ENCODE measurements around the gene EEF1A1.
"Not testable (repeated sequence)": the region's sequence is repeated elsewhere in the genome, so short reads cannot be mapped to it uniquely, and the experiment has no call there.

Gene EEF1A1

GRCh38 chr6:73532293-73532692, 11.5 kb upstream of the EEF1A1 start:
- no peak for TF ChIP-seq CTCF (IDR thresholded peaks at IDR 0.05; ENCODE audit: extremely low read depth, insufficient read depth, missing control alignments)
- no peak for DNase-seq (ENCODE audit: low spot score)
- in situ Hi-C loops (cut with MboI; ENCODE audit: low pct_unique_long_range_greater_than_20kb, low sequenced_read_pairs, unreplicated experiment): no loop called here

DNA sequence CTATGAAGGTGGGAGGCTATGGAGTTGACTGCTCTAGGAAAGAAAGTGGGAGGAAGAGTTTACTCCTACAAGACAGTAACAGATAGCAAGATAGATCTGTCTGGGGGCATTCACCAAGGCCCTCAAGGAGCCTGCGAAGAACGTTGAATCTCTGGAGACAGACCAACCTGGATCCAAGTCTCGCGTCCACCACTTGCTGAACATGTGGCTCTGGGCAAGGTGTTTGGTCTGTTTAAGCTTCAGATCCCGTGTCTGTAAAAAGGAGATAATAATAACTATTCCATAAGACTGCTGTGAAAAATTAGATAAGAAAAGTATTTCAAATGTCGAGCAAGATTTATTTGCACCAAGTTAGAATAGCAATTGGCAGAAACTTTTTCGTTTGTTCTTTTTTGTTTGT, 8.1 kb upstream of the EEF1A1 start:
- in situ Hi-C loops (cut with MboI; ENCODE audit: low pct_unique_long_range_greater_than_20kb, low sequenced_read_pairs, unreplicated experiment): loop anchor here (10.0 kb wide), 1 partner anchor 46 kb away; no protein-coding TSS in a partner anchor
- DNase-seq (ENCODE audit: low spot score): no peak
- no peak for TF ChIP-seq CTCF (IDR thresholded peaks at IDR 0.05; ENCODE audit: extremely low read depth, insufficient read depth, missing control alignments)

DNA sequence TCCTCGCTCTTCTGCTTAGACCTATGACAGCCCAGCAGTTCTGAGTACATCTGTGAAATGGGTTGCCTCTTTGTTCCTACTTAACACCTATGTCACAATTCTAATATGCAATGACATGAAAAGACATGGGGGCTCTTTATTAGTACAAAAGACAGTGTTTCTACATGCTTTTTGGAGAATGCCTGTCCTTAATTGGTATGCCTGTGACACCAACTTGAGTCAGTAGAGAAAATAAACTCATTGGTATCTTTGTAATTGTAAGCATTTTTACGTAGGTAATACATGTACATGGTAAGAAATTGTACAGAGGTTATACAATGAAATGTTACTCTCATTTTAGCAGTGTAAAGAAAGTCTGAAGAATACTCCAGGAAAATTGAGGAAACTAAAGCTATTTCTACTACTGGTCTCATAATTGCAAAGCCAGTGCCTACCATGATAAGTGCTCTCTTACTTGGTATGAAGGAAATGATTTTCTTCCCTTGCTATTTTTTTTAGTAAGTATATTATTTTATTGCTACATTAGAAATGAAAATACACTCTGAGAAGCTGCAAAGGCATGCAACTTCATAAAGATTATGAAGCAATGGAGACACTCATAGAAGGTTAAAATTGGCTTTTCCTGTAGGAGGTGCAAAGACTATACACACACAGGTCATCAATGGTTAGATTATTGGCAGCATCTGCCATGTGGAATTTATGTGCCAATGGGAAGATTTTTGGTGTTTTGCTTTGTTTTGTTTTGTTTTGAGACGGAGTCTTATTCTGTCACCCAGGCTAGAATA, 4.9 kb upstream of the EEF1A1 start:
- no peak for DNase-seq (ENCODE audit: low spot score)
- in situ Hi-C loops (cut with MboI; ENCODE audit: low pct_unique_long_range_greater_than_20kb, low sequenced_read_pairs, unreplicated experiment): loop anchor here (10.0 kb wide), 1 partner anchor 49 kb away; no protein-coding TSS in a partner anchor
- no peak for TF ChIP-seq CTCF (IDR thresholded peaks at IDR 0.05; ENCODE audit: extremely low read depth, insufficient read depth, missing control alignments)

- peak; percentile 69 for DNase-seq (ENCODE audit: low spot score)
- in situ Hi-C loops (cut with MboI; ENCODE audit: low pct_unique_long_range_greater_than_20kb, low sequenced_read_pairs, unreplicated experiment): loop anchor here (10.0 kb wide), 1 partner anchor 51 kb away; no protein-coding TSS in a partner anchor
- TF ChIP-seq CTCF (IDR thresholded peaks at IDR 0.05; ENCODE audit: extremely low read depth, insufficient read depth, missing control alignments): no peak
Measured at GRCh38 chr6:73523434-73524123, 2.7 kb upstream of the EEF1A1 start.

DNA sequence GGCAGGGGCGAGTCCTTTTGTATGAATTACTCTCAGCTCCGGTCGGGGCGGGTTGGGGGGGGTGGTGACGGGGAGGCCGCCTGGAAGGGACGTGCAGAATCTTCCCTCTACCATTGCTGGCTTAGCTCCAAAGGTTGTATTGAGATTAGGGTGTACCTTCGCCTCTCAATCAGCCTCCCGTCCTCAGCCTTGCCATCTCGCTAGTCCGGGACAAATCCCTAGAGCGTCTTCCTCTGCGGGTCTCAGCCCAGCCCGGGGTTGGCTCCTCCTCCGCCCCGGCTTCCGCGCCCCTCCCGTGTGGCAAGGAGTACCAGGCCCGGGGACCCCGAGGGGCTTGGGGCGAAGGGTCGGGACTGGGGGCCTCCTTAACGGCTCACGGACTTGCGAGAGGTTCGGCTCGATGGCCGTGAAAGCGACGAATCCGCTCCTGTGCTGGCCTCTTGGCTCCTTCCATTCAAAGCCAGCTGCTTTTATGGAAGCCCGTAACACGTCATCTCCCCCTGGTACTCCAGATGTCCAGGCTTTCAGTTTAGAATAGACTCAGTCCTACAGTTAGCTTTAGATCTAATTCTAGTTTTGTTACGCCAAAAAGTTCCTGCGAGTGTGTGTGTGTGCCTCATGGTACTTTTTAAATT, 636 bp upstream of the EEF1A1 start:
- DNase-seq (ENCODE audit: low spot score): no peak
- in situ Hi-C loops (cut with MboI; ENCODE audit: low pct_unique_long_range_greater_than_20kb, low sequenced_read_pairs, unreplicated experiment): loop anchor here (10.0 kb wide), 1 partner anchor 53 kb away; no protein-coding TSS in a partner anchor
- no peak for TF ChIP-seq CTCF (IDR thresholded peaks at IDR 0.05; ENCODE audit: extremely low read depth, insufficient read depth, missing control alignments)

GRCh38 chr6:73519926-73520687, 725 bp downstream of the EEF1A1 start:
- in situ Hi-C loops (cut with MboI; ENCODE audit: low pct_unique_long_range_greater_than_20kb, low sequenced_read_pairs, unreplicated experiment): loop anchor here (10.0 kb wide), 2 partner anchors 55 to 95 kb away; no protein-coding TSS in a partner anchor
- no peak for TF ChIP-seq CTCF (IDR thresholded peaks at IDR 0.05; ENCODE audit: extremely low read depth, insufficient read depth, missing control alignments)

GRCh38 chr6:73518982-73519881, 1.6 kb downstream of the EEF1A1 start:
- DNase-seq (ENCODE audit: low spot score): not testable (repeated sequence)
- in situ Hi-C loops (cut with MboI; ENCODE audit: low pct_unique_long_range_greater_than_20kb, low sequenced_read_pairs, unreplicated experiment): loop anchor here (10.0 kb wide), 1 partner anchor 96 kb away; no protein-coding TSS in a partner anchor

More at GRCh38 chr6:73519926-73520687, 725 bp downstream of the EEF1A1 start:
- peak; percentile 55 for DNase-seq (ENCODE audit: low spot score)

Data from GM13977 (cell line).